IMR-90 (cell line): ENCODE measurements around the gene ICAM5. TPM values are rescaled to one million over a fixed set of nuclear protein-coding genes. Genes with fewer than 3 reads are reported as not detected.

Experiments used
- ATAC-seq: fragments of 200-7000 bp; cut with Tn5 transposase; 2 replicates; pipeline ENCODE4 v1.9.1; 2020; ENCODE audit warnings: low read depth, mild to moderate bottlenecking, moderate library complexity
- BruUV-seq: library from RNA; stranded (reverse); fragments of 400-500 nt; replicated peaks from 2 replicates; lab custom pipeline; 2021; lab: Mats Ljungman, UMichigan
- CTCF ChIA-PET: fragments of 300-600 bp; formaldehyde crosslinking; extraction: SDS; loops from one replicate; lab custom pipeline; 2021; ENCODE audit warnings: antibody characterized with exemption; lab: Yijun Ruan, JAX
- POLR2A ChIA-PET: fragments of 300-600 bp; sonication (Branson Sonifier 250); formaldehyde crosslinking; loops from one replicate; lab custom pipeline; 2022; ENCODE audit warnings: antibody characterized with exemption; ENCODE audit not compliant: unreplicated experiment; lab: Charles Lee
- DNase-seq: peaks from one replicate; pipeline ENCODE4 v3.0.0; 2013
- H2AFZ ChIP-seq: replicated peaks from 2 replicates; pipeline ENCODE3; 2013; ENCODE audit warnings: low read length, mild to moderate bottlenecking; ENCODE audit not compliant: poor library complexity
- H2AK5ac ChIP-seq: 2 replicates; pipeline ENCODE4 v1.6.1; 2013; ENCODE audit warnings: low read depth, low read length, inconsistent platforms
- H2AK9ac ChIP-seq: replicated peaks from 2 replicates; pipeline ENCODE3; 2013; ENCODE audit warnings: mild to moderate bottlenecking, low read depth, low read length, moderate library complexity; ENCODE audit not compliant: poor library complexity
- H2BK120ac ChIP-seq: 2 replicates; pipeline ENCODE4 v1.6.1; 2013; ENCODE audit warnings: low read depth, low read length, inconsistent platforms
- H2BK15ac ChIP-seq: 3 replicates; pipeline ENCODE4 v1.6.1; 2013; ENCODE audit warnings: low read depth, low read length, inconsistent platforms
- H2BK20ac ChIP-seq: 2 replicates; pipeline ENCODE4 v1.6.1; 2013; ENCODE audit warnings: low read depth, mild to moderate bottlenecking, inconsistent platforms, low read length, moderate library complexity
- H2BK5ac ChIP-seq: 2 replicates; pipeline ENCODE4 v1.6.1; 2013; ENCODE audit warnings: mild to moderate bottlenecking, low read depth, low read length, inconsistent platforms; ENCODE audit not compliant: poor library complexity, severe bottlenecking
- H3K14ac ChIP-seq: replicated peaks from 2 replicates; pipeline ENCODE4 v1.6.1; 2013; ENCODE audit warnings: low read depth, low read length, inconsistent platforms
- H3K18ac ChIP-seq: 2 replicates; pipeline ENCODE4 v1.6.1; 2013; ENCODE audit warnings: low read depth, low read length, control low read depth
- H3K23ac ChIP-seq: 2 replicates; pipeline ENCODE4 v1.6.1; 2013; ENCODE audit warnings: low read depth, low read length, inconsistent platforms
- H3K27ac ChIP-seq: 2 replicates; pipeline ENCODE4 v1.5.1; 2013; ENCODE audit warnings: mild to moderate bottlenecking, control low read depth, low read length; ENCODE audit not compliant: insufficient read depth
- H3K27me3 ChIP-seq: 2 replicates; pipeline ENCODE4 v1.6.1; 2013; ENCODE audit warnings: low read length; ENCODE audit not compliant: control insufficient read depth, insufficient read depth
- H3K36me3 ChIP-seq: 2 replicates; pipeline ENCODE4 v1.6.1; 2013; ENCODE audit warnings: low read length, mixed read lengths; ENCODE audit not compliant: control insufficient read depth, insufficient read depth
- H3K4ac ChIP-seq: 2 replicates; pipeline ENCODE4 v1.6.1; 2013; ENCODE audit warnings: low read depth, low read length, inconsistent platforms
- H3K4me1 ChIP-seq: 2 replicates; pipeline ENCODE4 v1.6.1; 2013; ENCODE audit warnings: low read length, mixed read lengths; ENCODE audit not compliant: control insufficient read depth, insufficient read depth
- H3K4me2 ChIP-seq: 2 replicates; pipeline ENCODE4 v1.6.1; 2013; ENCODE audit warnings: low read depth, mild to moderate bottlenecking, control low read depth, low read length, moderate library complexity
- H3K4me3 ChIP-seq: 2 replicates; pipeline ENCODE4 v1.5.1; 2013; ENCODE audit warnings: low read depth, mild to moderate bottlenecking, control low read depth, low read length, moderate library complexity; ENCODE audit not compliant: insufficient read depth
- H3K56ac ChIP-seq: 2 replicates; pipeline ENCODE4 v1.6.1; 2013; ENCODE audit warnings: low read length, inconsistent platforms; ENCODE audit not compliant: insufficient read depth; ENCODE audit errors: extremely low read depth
- H3K79me1 ChIP-seq, 2 experiments: 2 replicates each; pipeline ENCODE4 v1.6.1; 2013; ENCODE audit warnings: low read length in 2 of 2, inconsistent platforms in 1 of 2, low read depth in 1 of 2
- H3K9ac ChIP-seq: 2 replicates; pipeline ENCODE4 v1.6.1; 2013; ENCODE audit warnings: low read depth, low read length, control low read depth
- H3K9me1 ChIP-seq: 2 replicates; pipeline ENCODE4 v1.6.1; 2013; ENCODE audit warnings: low read length, inconsistent platforms; ENCODE audit not compliant: insufficient read depth
- H3K9me3 ChIP-seq: 2 replicates; pipeline ENCODE4 v1.6.1; 2013; ENCODE audit warnings: low read length; ENCODE audit not compliant: control insufficient read depth, insufficient read depth
- H4K20me1 ChIP-seq: 2 replicates; pipeline ENCODE4 v1.6.1; 2013; ENCODE audit warnings: low read length, inconsistent platforms; ENCODE audit not compliant: insufficient read depth
- H4K5ac ChIP-seq: 2 replicates; pipeline ENCODE4 v1.6.1; 2013; ENCODE audit warnings: mild to moderate bottlenecking, low read depth, low read length, control low read depth
- H4K8ac ChIP-seq, 2 experiments: 2 replicates each; pipeline ENCODE4 v1.6.1; 2013; ENCODE audit warnings: low read depth in 2 of 2, low read length in 2 of 2, control low read depth in 1 of 2, inconsistent platforms in 1 of 2
- H4K91ac ChIP-seq: 2 replicates; pipeline ENCODE4 v1.6.1; 2013; ENCODE audit warnings: low read depth, low read length, inconsistent platforms; ENCODE audit not compliant: insufficient read depth
- CTCF ChIP-seq: conservative IDR thresholded peaks from 2 replicates; pipeline ENCODE4 v1.5.1; 2012; ENCODE audit warnings: mild to moderate bottlenecking, low read depth, low read length, improper control_type of control experiment
- FOS ChIP-seq: fragments of 150-350 bp; IDR thresholded peaks from 2 replicates; pipeline ENCODE4 v1.6.1; 2016; ENCODE audit warnings: low read depth, low read length
- MAFK ChIP-seq: IDR thresholded peaks from 2 replicates; pipeline ENCODE4 v1.6.1; 2012; ENCODE audit warnings: low read depth, low read length, improper control_type of control experiment
- MXI1 ChIP-seq: IDR thresholded peaks from 2 replicates; pipeline ENCODE4 v1.6.1; 2012; ENCODE audit warnings: low read depth, mild to moderate bottlenecking, low read length, moderate library complexity, borderline replicate concordance
- RFX5 ChIP-seq: IDR thresholded peaks from 2 replicates; pipeline ENCODE4 v1.8.0; 2012; ENCODE audit warnings: low read depth, mild to moderate bottlenecking, low read length, moderate library complexity
- SMC3 ChIP-seq: fragments of 150-350 bp; IDR thresholded peaks from 2 replicates; pipeline ENCODE4 v1.6.1; 2016; ENCODE audit warnings: low read depth, mild to moderate bottlenecking, antibody characterized with exemption, low read length, moderate library complexity
- WGBS, 2 experiments: methylation state at CpG; one replicate each; pipeline versions ENCODE4 v1.1.5 to v1.1.7; 2013; ENCODE audit warnings: missing lambda C conversion rate in 2 of 2; ENCODE audit not compliant: insufficient read length in 1 of 2; ENCODE audit errors: extremely low coverage in 2 of 2; 5-methylcytosine and 5-hydroxymethylcytosine counted together
- dilution Hi-C: fragments of 300-500 bp; cut with HindIII; formaldehyde crosslinking; loops from one replicate; pipeline ENCODE4 v1.14.3; 2018; ENCODE audit warnings: low sequenced_read_pairs; ENCODE audit not compliant: unreplicated experiment
- in situ Hi-C: fragments of 300-500 bp; cut with MboI; formaldehyde crosslinking; loops from 3 replicates; pipeline ENCODE4 v1.14.3; 2019; ENCODE audit warnings: low sequenced_read_pairs, inconsistent platforms, mixed read lengths
- intact Hi-C: fragments of 100-400 bp; cut with micrococcal nuclease; formaldehyde crosslinking; loops from 2 replicates; pipeline ENCODE4 v1.10.0; 2022
- polyA plus RNA-seq, 3 experiments: library from polyadenylated mRNA; depleted of rRNA; stranded (reverse); fragments of >200 nt; gene quantifications; 2 replicates each; pipeline ENCODE4 v1.2.3, GENCODE V29; 2012; ENCODE audit warnings: low replicate concordance in 1 of 3
- total RNA-seq: library from RNA; depleted of rRNA; stranded (reverse); fragments of >200 nt; gene quantifications from 2 replicates; pipeline ENCODE4 v1.2.3, GENCODE V29; 2012
- TF ChIP-seq, protein P1 (sequence below): fragments of 150-350 bp; IDR thresholded peaks from 2 replicates; pipeline ENCODE4 v1.6.1; 2017; ENCODE audit warnings: mild to moderate bottlenecking, antibody characterized with exemption, low read length, low read depth
- TF ChIP-seq, protein P2 (sequence below): fragments of 150-350 bp; IDR thresholded peaks from 2 replicates; pipeline ENCODE4 v1.6.1; 2016; ENCODE audit warnings: low read depth, mild to moderate bottlenecking, low read length, moderate library complexity, borderline replicate concordance

The ICAM5 gene
- total and polyA plus RNA-seq, 2 of the 4 experiments (the other 2 are of a cell fraction) = 3.0 to 23.9 TPM

DNA sequence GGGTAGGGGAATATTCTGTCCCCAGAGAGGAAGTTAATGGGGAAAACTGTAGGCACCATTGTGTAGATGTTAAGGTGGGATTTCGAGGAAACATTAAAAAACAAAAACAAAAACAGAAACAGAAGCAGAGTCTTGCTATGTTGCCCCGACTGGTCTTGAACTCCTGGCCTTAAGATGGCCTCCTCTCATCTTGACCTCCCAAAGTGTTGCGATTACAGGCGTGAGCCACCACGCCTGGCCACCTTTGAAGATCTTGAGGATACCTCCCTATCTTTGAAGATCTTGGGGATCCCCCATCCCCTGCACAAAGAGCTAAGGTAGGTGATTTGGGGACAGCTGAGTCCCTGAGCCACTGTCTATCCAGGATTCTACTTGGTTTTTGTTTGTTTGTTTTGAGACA is 50.2 kb downstream of the ICAM5 start:
- no TSS peak for BruUV-seq
- Histone ChIP-seq H3K27ac (no peak overlapping the region), H3K4ac (no peak overlapping the region), H3K9me3 (no peaks in the 10 kb centered on the region), H3K18ac (no peak overlapping the region), H3K9ac (no peak overlapping the region), H4K5ac (no peak overlapping the region), H2BK5ac (no peak overlapping the region), H4K20me1 (no peaks in the 10 kb centered on the region), H2BK15ac (no peak overlapping the region), H2AK5ac (no peak overlapping the region), H3K4me2 (no peak overlapping the region), H3K4me1 (no peaks in the 10 kb centered on the region), H3K36me3 (no peaks in the 10 kb centered on the region), H2BK20ac (no peak overlapping the region), H2AFZ (no peak overlapping the region), H3K79me1 (peaks cover 0 to 1% of the 10 kb centered on the region in 2 experiments; a peak in 1 of 4 replicates), H4K91ac (no peak overlapping the region), H3K23ac (no peak overlapping the region), H2BK120ac (no peak overlapping the region), H4K8ac (no peak overlapping the region), H3K14ac (no peak overlapping the region), H3K9me1 (no peaks in the 10 kb centered on the region), H3K27me3 (no peaks in the 10 kb centered on the region), H2AK9ac (no peak overlapping the region), H3K56ac (no peak overlapping the region), H3K4me3 (no peak overlapping the region)
- intact Hi-C loops = no loop called here
- CTCF ChIA-PET = no interaction called here
- dilution Hi-C loops = no loop called here
- no peak for TF ChIP-seq MAFK
- TF ChIP-seq, protein P1, sequence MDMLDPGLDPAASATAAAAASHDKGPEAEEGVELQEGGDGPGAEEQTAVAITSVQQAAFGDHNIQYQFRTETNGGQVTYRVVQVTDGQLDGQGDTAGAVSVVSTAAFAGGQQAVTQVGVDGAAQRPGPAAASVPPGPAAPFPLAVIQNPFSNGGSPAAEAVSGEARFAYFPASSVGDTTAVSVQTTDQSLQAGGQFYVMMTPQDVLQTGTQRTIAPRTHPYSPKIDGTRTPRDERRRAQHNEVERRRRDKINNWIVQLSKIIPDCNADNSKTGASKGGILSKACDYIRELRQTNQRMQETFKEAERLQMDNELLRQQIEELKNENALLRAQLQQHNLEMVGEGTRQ = no peak
- TF ChIP-seq SMC3 = no peak
- no peak for TF ChIP-seq MXI1
- TF ChIP-seq CTCF = no peak
- no peak for TF ChIP-seq RFX5
- TF ChIP-seq, protein P2, sequence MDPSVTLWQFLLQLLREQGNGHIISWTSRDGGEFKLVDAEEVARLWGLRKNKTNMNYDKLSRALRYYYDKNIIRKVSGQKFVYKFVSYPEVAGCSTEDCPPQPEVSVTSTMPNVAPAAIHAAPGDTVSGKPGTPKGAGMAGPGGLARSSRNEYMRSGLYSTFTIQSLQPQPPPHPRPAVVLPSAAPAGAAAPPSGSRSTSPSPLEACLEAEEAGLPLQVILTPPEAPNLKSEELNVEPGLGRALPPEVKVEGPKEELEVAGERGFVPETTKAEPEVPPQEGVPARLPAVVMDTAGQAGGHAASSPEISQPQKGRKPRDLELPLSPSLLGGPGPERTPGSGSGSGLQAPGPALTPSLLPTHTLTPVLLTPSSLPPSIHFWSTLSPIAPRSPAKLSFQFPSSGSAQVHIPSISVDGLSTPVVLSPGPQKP = no peak
- no peak for TF ChIP-seq FOS
- ATAC-seq = no peak
- no peak for DNase-seq
- in situ Hi-C loops = no loop called here
- POLR2A ChIA-PET = no interaction called here
- no CpG with 5 or more reads among the region's 5 CpGs for WGBS, 2 experiments
